GM19043 (cell line): ENCODE measurements around the gene ADRA2A.

Experiments used
- ATAC-seq: cut with Tn5 transposase; IDR thresholded peaks from one replicate; pipeline ENCODE4 v1.9.1; 2021; ENCODE audit warnings: low read depth; ENCODE audit not compliant: unreplicated experiment

ADRA2A gene

GRCh38 chr10:111107846-111108245, 31.0 kb downstream of the ADRA2A start:
- no peak for ATAC-seq

- no peak for ATAC-seq
These were observed 31.6 kb downstream of the ADRA2A start for GRCh38 chr10:111108441-111108840.

DNA sequence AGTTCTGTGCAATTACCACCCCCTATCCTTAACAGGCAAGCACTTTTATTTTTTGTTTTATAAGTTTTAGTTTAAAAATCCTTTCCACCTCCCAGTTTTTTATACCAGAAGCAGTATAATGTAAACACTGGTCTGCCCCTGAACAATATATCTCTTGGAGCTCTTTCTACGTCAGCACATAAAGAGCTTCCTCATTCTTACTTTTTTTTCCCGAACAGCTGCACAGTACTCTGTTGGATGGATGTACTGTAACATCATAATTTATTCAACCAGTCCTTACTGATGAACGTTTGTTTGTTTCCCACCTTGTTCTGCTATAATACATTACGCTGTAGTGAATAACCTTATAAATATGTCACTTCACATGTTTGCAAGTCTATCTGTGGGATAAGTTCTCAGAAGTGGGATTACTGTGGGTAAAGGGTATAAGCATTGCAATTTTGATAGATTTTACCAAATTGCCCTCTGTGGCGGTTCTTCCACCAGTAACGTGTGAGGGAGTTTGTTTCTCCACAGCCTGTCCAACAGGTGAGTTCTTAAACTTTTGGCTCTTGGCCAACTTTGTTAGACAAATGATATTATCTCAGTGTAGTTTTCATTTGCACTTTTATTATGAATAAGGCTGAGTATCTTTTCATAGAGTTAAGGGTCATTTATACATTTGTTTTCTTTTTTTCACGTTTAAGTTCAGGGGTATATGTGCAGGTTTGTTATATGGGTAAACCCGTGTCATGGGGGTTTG, 32.8 kb downstream of the ADRA2A start:
- no peak for ATAC-seq

- ATAC-seq: no peak
These were observed 33.9 kb downstream of the ADRA2A start for GRCh38 chr10:111110771-111111170.

- ATAC-seq: no peak
These were observed 35.5 kb downstream of the ADRA2A start for GRCh38 chr10:111112333-111112732.

GRCh38 chr10:111113238-111113960, 36.6 kb downstream of the ADRA2A start:
- no peak for ATAC-seq

DNA sequence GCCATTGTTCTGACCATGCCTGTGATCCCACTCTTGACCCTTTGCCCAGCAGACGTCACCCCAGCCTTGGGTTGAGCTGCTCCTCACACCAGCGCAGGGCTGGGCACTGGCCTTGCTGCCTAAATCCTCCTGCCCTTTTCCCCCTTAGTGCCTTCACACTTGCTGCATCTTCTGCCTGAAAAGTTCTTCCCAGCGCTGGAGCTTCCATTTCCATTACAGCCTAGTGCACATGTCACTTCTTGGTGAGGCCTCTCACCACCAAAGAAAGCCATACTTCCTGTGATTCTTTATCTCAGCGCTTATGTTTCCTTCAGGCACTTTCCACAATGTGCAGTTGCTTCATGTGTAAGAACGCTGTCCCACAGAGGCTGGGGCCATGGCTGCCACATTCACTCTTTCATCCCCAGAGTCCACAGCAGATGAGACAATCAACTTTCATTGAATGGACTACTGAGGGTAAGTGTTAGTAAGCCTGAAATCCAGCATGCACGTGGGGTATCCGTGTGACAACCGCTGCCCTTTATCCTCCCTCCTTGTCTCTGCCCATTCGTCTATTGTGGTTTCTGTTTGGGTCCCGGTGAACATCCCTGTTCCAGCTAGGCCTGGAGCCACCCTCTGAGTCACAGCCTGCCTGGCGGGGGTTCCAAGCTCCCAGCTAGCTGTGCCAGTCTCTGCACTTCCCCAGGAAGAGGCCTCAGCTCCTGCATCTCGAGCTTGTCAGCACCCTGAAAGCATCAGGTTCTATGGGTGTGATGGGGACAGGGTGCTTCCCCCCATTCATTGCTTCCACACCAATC, 37.3 kb downstream of the ADRA2A start:
- no peak for ATAC-seq

DNA sequence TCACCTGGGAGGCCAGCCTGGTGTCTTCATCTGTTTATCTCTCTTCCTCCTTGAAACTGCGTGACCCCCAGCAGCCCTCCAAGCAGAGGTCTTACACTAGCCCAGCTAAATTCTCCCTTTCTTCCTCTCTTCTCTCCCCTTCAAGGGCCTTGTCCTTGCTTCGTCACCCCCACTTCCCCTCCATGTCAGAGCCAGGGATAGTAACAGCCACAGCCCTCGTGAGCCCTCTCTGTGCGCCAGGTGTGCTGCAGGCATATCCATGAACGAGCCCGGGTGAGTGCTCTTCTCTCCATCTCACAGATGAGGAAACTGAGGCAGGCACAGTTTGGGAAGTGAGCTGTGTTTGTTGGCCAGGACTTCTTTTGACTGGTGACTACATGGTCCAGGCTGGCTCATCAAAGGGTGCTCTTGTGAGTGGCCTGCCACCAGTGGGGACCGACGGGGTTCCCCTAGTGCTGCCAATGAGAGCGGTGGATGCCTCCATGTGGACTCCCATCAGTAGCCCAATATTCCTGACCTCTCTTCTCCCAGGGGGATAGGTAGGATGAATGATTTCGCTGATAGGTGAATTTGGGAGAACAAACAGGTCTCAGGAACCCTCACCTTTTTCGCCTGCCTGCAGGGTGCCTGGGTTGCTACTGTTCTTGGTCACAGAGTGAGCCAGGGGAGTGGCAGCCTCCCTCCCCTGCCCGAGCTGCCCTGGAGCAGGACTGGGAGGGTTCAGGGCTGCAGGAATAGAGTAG, 38.1 kb downstream of the ADRA2A start:
- no peak for ATAC-seq

DNA sequence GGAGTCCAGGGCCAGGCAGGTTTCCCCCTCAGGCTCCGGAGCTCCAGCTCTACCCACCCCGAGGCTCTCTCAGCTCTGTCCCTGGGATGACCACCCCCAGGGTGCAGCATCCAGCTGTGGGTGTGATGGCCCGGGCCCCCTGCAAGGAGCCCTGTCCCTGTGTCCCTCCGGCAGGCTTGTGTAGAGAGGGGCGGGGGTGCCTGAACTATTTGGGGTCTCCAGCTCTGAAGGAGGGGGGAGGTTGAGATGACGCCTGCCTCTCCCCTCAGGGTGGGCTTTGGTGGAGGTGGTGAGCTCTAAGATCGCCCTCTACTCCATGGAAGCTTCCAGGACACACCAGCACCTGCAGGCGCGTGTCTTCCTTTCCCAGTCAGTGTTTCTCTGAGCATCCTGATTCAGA, 39.4 kb downstream of the ADRA2A start:
- ATAC-seq: no peak

DNA sequence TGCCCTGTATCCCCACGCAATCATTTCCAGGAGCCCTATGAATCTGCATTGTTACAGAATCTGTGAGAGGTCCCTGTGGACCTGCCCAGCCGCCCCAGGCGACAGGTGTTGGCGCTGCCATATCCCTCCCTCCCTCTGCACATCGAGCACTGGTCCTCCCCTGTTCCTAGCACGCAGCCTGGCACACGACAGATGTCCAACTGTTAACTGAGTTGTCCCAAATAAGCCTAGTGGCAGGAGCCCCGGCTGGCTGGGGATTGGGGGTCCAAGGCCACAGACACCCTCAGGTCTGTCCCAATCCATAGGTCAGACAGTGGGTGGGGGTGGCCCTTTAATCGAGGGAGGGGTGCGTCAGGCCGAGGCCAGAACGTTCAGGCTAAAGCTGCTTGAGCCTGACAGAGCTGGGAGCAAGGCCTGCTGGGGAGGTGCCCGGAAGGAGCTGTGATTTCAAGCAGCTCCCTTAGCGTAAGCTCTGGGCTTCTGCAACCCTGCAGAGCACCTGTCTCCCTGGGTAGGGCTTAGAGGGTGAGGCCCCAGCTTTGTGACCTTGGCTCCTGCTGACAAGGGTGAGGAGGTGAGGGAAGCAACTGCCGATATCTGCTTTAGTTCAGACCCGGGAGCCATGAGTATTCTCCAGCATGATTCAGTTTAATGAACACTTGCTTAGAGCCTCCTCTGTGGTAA, 40.1 kb downstream of the ADRA2A start:
- ATAC-seq: no peak

DNA sequence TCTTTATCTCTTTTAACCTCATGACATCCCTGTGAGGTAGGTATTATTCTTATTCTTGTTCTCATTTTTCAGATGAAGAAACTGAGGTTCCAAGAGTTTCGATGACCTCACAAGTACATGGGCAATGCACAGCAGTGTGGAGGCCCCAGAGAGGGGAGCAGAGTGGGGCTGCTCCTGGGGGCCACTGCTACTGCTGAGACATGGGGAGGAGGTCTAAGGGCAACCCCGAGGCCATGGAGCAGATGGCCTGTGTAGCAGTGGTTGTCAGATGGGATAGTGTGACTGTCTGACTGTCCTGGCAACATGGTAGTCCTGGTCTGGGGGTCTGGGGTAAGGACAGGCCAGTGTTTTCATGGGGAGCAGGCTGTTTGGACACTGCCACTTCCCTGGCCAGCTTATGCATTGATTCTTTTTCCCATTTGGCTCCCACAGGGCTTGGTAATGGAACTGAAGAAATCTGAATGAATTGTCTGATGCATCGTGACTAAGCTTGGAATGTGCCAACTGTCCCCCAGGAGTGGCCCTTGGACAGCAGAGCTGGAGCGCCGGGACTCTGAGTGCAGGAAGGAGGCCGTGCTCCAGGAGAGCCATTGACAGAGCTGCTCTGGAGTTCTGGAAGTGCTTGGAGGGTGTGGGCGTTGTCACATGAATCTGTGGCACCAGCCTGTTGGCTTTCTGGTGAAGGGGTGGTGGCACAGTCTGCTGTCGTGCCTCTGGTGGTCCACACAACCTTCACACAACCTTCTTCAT, 40.9 kb downstream of the ADRA2A start:
- ATAC-seq: no peak

DNA sequence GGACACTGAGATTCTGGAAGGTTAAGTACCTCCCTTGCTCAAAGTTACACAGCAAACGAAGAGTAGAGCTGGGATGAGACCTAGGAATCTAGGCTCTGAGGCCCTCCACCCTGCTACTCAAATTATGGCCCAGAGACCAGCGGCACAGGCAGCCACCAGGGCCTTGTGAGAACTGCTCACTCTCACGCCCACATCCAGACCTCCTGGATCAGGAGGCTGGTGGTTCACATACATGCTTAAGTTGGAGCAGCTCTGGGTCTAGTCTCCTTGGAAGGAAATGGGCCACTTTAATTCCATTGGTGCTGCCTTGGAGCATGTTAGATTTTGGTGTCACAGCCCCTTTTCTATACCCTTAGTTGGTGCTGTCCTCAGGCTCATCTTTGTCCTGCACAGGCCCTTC, 41.9 kb downstream of the ADRA2A start:
- ATAC-seq: no peak

DNA sequence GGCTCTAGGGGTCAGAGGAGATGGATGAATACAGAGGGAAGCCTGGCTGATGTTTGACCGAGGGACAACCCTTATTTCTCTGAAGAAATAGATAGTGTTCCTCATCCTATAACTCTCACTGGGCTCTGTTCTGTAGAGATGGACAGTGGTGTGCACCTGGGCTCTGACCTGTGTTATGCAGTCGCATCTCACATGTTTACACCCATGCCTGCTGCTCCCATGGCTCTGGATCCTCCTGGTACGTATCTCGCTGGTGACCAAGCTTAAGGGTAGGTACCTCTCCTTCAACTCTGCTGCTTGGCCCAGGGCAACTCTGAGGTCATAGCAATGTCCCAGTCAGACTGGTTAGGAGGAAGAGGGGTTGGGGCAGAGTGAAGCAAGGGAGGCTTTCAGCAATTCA, 42.8 kb downstream of the ADRA2A start:
- no peak for ATAC-seq

DNA sequence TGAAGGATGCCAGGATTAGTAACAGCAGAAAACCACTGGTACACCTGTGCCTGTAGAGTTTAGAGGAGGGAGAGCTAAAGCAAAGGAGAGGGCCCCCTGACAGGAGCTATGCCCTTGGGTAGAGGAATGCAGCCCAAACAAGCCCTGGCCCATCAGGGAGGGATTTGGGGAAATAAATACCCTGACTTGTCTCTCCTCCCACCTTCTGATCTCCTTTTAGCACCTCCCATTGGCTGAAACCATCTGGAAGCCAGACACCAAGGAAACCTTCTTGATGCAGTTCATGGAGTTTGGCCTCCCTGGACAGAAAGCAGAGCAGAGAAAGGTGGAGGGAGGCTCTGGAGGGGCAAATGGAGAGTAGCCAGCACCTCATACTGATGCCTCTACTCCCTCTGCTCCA, 45.3 kb downstream of the ADRA2A start:
- no peak for ATAC-seq

DNA sequence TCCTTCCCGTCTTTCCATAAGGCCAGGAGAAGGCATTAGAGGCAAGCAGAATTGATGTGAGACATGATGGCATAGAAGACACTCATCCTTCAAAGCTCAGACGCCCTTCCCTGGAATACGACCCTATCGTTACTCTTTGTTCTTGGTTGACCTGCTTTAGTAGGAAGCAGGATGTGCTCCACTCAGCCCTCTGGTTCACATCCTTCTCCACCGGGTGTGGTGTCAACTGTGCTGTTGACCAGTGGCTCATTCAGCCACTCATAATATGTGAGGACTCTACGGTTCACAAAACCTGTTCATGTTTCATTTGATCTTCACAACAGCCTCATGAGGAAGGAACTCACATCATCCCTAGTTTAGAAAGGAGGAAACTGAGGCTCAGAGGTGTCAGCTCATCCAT, 47.1 kb downstream of the ADRA2A start:
- no peak for ATAC-seq

GRCh38 chr10:111125102-111125501, 48.3 kb downstream of the ADRA2A start:
- ATAC-seq: no peak

DNA sequence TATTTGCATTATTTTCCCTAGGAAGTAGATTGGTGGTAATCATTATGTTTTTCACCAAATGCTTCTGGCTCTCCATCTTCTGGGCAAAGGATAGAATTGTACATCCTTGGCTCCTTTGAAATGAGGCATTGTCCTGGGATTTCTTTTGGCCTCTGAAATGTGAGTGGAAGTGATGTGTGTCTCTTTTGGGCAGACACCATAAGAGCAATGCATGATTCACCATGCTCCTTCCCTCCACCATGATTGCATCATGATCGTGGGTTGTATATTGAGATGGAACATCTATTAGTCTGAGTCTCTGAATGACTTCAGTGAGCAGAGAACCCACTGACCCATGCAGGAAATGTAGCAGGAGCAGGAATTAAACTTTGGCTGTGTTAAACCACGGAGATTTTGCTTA, 49.2 kb downstream of the ADRA2A start:
- no peak for ATAC-seq

DNA sequence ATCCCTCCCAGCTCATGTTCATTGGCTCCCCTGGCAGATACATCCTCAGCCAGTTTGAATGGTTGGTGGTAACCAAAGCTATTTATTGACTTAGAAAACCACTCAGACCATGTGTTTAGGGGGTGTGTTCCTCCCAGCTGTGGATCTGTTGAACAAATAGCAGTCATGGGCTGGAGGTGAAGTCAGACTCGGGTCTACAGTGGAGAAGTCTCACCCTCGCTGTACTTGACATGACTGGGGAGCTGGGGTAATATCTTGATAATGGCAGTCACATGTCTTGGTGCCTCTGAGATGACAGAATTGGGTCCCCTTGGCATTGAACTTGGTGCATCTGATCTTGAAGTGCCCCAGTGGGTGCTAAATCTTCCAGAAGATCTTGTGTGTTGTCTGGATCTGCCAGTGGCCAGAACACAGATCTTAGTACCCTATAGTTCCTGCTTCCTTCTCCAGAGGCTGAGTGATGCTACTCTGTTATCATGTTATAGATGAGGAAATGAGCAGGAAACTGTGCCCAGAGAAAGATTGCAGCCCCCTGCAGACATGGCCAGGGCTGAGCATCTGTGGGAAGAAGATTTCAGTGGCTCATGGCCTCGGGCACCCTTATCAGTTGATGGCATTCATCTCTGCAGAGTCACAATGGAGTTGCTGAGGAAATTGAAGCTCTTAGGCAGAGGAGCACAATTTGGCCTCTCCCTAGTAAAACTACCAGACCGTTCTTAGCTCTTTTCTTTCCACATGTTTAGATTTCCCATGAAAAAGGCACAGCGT, 50.4 kb downstream of the ADRA2A start:
- ATAC-seq: no peak
